Hepatocyte (in vitro differentiated cells): ENCODE data around the gene STARD9.

Experiments used
- EZH2phosphoT487 ChIP-seq: fragments of 200-600 bp; sonication (generic); IDR thresholded peaks from one replicate; pipeline ENCODE4 v1.6.1; 2018; ENCODE audit warnings: antibody characterized with exemption, mild to moderate bottlenecking, low read depth, moderate library complexity; ENCODE audit not compliant: unreplicated experiment, severe bottlenecking
- TF ChIP-seq, protein P1 (sequence below): fragments of 200-600 bp; sonication (generic); IDR thresholded peaks from 2 replicates; pipeline ENCODE4 v1.5.1; 2016; ENCODE audit warnings: antibody characterized with exemption, mild to moderate bottlenecking; ENCODE audit not compliant: poor library complexity

DNA sequence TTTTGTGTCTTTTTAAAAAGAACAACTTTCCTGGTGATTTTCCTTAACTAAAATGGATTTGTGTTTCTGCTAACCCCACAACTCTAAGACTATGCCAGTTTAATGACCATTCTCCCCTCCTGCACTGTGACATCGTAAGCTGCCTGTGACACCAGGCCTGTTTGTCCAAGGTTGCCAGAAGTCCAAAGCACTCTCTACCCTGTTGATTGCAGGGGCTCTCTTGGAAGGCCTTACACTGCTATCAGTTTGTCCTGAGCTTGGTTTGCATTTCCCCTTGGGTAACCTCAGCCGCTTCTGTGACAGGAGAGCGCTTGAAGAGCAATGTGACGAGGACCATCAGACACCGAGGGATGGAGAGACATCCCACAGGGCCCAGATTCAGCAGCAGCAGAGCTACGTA, 105.7 kb downstream of the STARD9 start:
- TF ChIP-seq EZH2phosphoT487, result no peak
- TF ChIP-seq, protein P1, sequence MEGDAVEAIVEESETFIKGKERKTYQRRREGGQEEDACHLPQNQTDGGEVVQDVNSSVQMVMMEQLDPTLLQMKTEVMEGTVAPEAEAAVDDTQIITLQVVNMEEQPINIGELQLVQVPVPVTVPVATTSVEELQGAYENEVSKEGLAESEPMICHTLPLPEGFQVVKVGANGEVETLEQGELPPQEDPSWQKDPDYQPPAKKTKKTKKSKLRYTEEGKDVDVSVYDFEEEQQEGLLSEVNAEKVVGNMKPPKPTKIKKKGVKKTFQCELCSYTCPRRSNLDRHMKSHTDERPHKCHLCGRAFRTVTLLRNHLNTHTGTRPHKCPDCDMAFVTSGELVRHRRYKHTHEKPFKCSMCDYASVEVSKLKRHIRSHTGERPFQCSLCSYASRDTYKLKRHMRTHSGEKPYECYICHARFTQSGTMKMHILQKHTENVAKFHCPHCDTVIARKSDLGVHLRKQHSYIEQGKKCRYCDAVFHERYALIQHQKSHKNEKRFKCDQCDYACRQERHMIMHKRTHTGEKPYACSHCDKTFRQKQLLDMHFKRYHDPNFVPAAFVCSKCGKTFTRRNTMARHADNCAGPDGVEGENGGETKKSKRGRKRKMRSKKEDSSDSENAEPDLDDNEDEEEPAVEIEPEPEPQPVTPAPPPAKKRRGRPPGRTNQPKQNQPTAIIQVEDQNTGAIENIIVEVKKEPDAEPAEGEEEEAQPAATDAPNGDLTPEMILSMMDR, result no peak
